HG02610 (cell line): ENCODE results near the gene ZC3H12C.
"Not testable (repeated sequence)": the region's sequence is repeated elsewhere in the genome, so short reads cannot be mapped to it uniquely, and the experiment has no call there.

Experiments used
- ATAC-seq: cut with Tn5 transposase; IDR thresholded peaks from one replicate; pipeline ENCODE4 v1.9.1; 2021; ENCODE audit warnings: mild to moderate bottlenecking, moderate library complexity; ENCODE audit not compliant: unreplicated experiment

Gene ZC3H12C

GRCh38 chr11:110208678-110209312, 115.6 kb downstream of the ZC3H12C start:
- not testable (repeated sequence) for ATAC-seq

- ATAC-seq: not testable (repeated sequence)
Observed at GRCh38 chr11:110209313-110209694, 116.1 kb downstream of the ZC3H12C start.

DNA sequence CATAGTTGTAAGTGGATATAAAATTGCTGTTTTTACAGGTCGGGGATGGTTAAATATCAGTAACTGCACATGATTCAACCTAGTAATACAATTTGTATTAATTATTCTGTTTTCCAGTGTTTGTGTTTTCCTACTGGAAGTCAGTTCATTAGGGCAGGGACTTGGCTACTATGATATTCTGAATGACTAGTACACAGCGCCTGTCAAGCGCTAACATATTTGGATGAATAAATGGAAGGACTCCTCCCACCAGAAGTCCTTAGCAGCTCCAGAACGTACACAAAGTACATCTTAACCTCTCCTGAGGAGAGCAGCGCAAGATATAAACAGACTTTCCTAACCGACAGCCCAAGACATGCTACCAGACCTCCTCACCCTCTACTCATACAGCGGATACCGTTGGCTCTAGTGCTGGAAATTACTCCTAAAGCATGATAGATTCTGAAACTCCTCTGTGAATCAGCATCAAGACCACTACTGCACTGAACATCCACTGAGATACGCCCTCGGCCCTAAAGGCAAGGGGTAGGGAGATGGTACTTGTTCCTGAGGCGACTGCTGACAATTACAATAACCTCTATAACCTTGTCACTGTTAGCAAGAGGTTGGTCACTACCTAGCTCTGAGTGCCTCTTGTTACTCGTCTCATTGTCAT, 124.2 kb downstream of the ZC3H12C start:
- ATAC-seq: no peak

DNA sequence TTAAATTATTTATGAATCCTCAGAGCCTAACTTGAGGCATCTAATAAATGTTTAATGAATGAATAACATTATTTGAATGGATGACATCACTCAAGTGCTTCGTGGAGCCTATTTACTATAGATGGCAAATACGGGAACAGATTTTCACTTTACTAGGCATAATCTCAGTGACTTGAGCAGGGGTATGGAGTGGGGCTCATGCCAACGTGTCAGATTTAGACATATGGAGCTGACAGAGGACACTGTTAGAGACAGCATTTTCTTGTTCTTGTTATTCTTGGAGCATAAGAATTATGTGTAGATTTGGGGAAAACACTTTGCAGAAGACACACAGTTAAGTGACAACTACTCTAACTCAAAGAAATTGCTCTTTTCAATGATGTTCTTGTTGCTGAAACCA, 124.7 kb downstream of the ZC3H12C start:
- ATAC-seq: no peak

- ATAC-seq: no peak
Observed at GRCh38 chr11:110219006-110219785, 126.0 kb downstream of the ZC3H12C start.
